Stomach (tissue), 4 donors: ENCODE results near the gene SNX18.

Experiments
- CTCF ChIP-seq, 7 experiments: fragments of 450-650 bp in 4 of 7; fragments of 200-600 bp in 3 of 7; sonication (generic) in 3 of 7; IDR thresholded peaks; one replicate each; pipeline ENCODE4 v1.5.1; 2016 to 2019; ENCODE audit warnings: antibody characterized with exemption in 7 of 7, control low read depth in 2 of 7, mild to moderate bottlenecking in 1 of 7
- POLR2A ChIP-seq, 4 donors: fragments of 450-650 bp; IDR thresholded peaks; one replicate each; pipeline ENCODE4 v1.6.1; 2016; ENCODE audit warnings: antibody characterized with exemption in 4 of 4, control low read depth in 2 of 4, mild to moderate bottlenecking in 1 of 4, moderate library complexity in 1 of 4

- TF ChIP-seq POLR2A (IDR thresholded peaks at IDR 0.05), result no peak
- TF ChIP-seq CTCF (IDR thresholded peaks at IDR 0.05), result no peak
Measured at GRCh38 chr5:54521856-54522479, 4.4 kb downstream of the SNX18 start.
